ENCODE measurements around the gene MAP3K3.

Gene MAP3K3

GRCh38 chr17:63647065-63647725 lies 25.0 kb downstream of the MAP3K3 start:
- H3K4me3 ChIP-seq (ENCODE audit: low read length) = no peak overlapping the region
- DNase-seq (ENCODE audit: low read depth) = peak; percentile 51

GRCh38 chr17:63647936-63648335 lies 25.7 kb downstream of the MAP3K3 start:
- no peak for TF ChIP-seq CTCF (conservative IDR thresholded peaks at IDR 0.05; ENCODE audit: low read depth, low read length)
- H3K4me3 ChIP-seq (ENCODE audit: low read length) = no peak overlapping the region
- DNase-seq (ENCODE audit: low read depth) = no peak

More at GRCh38 chr17:63647065-63647725, 25.0 kb downstream of the MAP3K3 start:
- TF ChIP-seq CTCF (conservative IDR thresholded peaks at IDR 0.05; ENCODE audit: low read depth, low read length) = no peak

DNA sequence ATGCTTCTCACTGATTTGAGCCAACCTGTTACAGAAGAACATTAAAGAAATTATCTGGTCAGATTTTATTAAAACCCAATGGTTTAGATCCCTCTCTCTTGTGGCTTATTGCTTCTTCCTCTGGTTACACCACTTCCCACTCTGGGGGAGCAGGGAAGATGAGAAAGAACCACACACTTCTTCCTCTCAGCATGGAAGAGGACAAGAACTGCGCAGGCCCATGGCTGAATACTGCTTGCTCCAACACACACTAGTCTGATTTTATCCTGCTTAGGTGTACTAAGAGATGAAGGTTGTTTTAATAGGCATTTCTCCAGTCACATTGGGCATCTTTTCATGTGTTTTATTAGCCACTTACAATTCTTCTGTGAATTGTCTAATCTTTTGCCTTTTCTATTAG lies 27.6 kb downstream of the MAP3K3 start:
- no peak overlapping the region for H3K4me3 ChIP-seq (ENCODE audit: low read length)
- no peak for DNase-seq (ENCODE audit: low read depth)
- TF ChIP-seq CTCF (conservative IDR thresholded peaks at IDR 0.05; ENCODE audit: low read depth, low read length) = no peak

- no peak overlapping the region for H3K4me3 ChIP-seq (ENCODE audit: low read length)
- TF ChIP-seq CTCF (conservative IDR thresholded peaks at IDR 0.05; ENCODE audit: low read depth, low read length) = no peak
- no peak for DNase-seq (ENCODE audit: low read depth)
Observed at GRCh38 chr17:63652106-63652505, 29.9 kb downstream of the MAP3K3 start.

DNA sequence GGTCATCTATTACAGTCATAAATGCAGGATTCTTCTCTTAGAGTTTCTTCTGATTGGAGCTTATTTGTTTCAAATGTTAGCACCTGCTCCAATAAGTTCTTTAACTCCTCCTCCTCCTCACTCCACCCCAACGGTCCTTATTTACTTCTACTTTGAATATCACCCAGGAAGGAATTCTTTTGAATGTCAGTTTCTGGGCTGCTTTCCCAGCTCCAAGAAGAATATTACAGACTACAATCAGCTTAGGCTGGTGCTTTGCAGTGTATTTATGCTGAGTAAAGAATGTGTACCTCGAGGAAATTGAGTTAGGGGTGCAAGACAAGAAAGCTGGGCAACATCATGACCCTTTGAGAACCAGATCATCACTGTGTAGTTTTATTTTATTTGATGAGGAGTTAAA lies 30.8 kb downstream of the MAP3K3 start:
- DNase-seq (ENCODE audit: low read depth) = peak; percentile 27
- no peak for TF ChIP-seq CTCF (conservative IDR thresholded peaks at IDR 0.05; ENCODE audit: low read depth, low read length)
- no peak overlapping the region for H3K4me3 ChIP-seq (ENCODE audit: low read length)

GRCh38 chr17:63657786-63658185 lies 35.6 kb downstream of the MAP3K3 start:
- no peak overlapping the region for H3K4me3 ChIP-seq (ENCODE audit: low read length)
- TF ChIP-seq CTCF (conservative IDR thresholded peaks at IDR 0.05; ENCODE audit: low read depth, low read length) = no peak
- DNase-seq (ENCODE audit: low read depth) = no peak

DNA sequence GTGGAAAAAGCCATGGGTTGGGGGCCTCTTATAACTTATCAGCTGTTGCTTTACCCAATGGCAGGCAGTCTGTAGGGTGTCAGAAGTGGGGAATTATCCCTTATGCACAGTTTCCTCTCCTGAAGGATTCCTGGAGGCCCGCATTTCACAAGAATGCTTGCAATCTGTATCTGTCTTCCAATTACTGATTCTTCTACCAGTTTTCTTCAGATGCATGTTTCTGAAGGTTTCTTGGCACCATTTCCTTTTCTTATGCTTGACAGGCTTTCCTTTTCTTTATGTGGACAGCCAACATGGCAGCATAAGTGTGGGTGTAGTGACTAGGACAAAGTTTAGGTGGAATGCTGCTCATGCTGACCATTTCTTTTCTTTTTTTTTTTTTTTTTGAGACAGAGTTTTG lies 36.1 kb downstream of the MAP3K3 start:
- no peak for TF ChIP-seq CTCF (conservative IDR thresholded peaks at IDR 0.05; ENCODE audit: low read depth, low read length)
- no peak for DNase-seq (ENCODE audit: low read depth)
- no peak overlapping the region for H3K4me3 ChIP-seq (ENCODE audit: low read length)

Data from retinal pigment epithelial cell (primary cell).